PC-9 (cell line): ENCODE measurements around the gene NR5A1. TPM values are rescaled to one million over a fixed set of nuclear protein-coding genes. Genes with fewer than 3 reads are reported as not detected.

Experiments used
- BruUV-seq: library from RNA; stranded (reverse); fragments of 400-500 nt; replicated peaks from 2 replicates; lab custom pipeline; 2021; lab: Mats Ljungman, UMichigan
- CTCF ChIA-PET: fragments of 300-600 bp; sonication (Branson Sonifier 250); formaldehyde crosslinking; loops from one replicate; lab custom pipeline; 2022; ENCODE audit warnings: antibody characterized with exemption; lab: Charles Lee
- POLR2A ChIA-PET: fragments of 300-600 bp; sonication (Branson Sonifier 250); formaldehyde crosslinking; loops from one replicate; lab custom pipeline; 2022; ENCODE audit warnings: antibody characterized with exemption; ENCODE audit not compliant: unreplicated experiment; lab: Charles Lee
- DNase-seq, 2 experiments: peaks; one replicate each; pipeline versions ENCODE4 v3.0.0 to v3.0.0-alpha.2; 2015 to 2022; ENCODE audit warnings: mixed read lengths in 1 of 2
- H2AFZ ChIP-seq: fragments of 200-600 bp; sonication (generic); 2 replicates; pipeline ENCODE4 v1.8.1; 2017; ENCODE audit warnings: antibody characterized with exemption
- H3F3A ChIP-seq: fragments of 200-600 bp; sonication (generic); 2 replicates; pipeline ENCODE4 v1.8.1; 2017; ENCODE audit warnings: antibody characterized with exemption, mild to moderate bottlenecking, low read depth; ENCODE audit not compliant: insufficient read depth
- H3K27ac ChIP-seq: fragments of 200-600 bp; sonication (generic); 2 replicates; pipeline ENCODE4 v1.6.1; 2016; ENCODE audit warnings: mixed run types
- H3K27me3 ChIP-seq: fragments of 200-600 bp; sonication (generic); 2 replicates; pipeline ENCODE4 v1.6.1; 2016; ENCODE audit warnings: low read depth, mixed run types; ENCODE audit not compliant: insufficient read depth
- H3K36me3 ChIP-seq: fragments of 200-600 bp; sonication (generic); 2 replicates; pipeline ENCODE4 v1.6.1; 2016; ENCODE audit warnings: low read depth, mixed run types
- H3K4me1 ChIP-seq: fragments of 200-600 bp; sonication (generic); replicated peaks from 2 replicates; pipeline ENCODE4 v1.6.1; 2016; ENCODE audit warnings: mixed run types; ENCODE audit not compliant: insufficient read depth
- H3K4me2 ChIP-seq: fragments of 200-600 bp; sonication (generic); 2 replicates; pipeline ENCODE4 v1.6.1; 2017; ENCODE audit warnings: mixed run types
- H3K4me3 ChIP-seq: fragments of 200-600 bp; sonication (generic); 2 replicates; pipeline ENCODE4 v1.6.1; 2016; ENCODE audit warnings: mixed run types
- H3K79me2 ChIP-seq: fragments of 200-600 bp; sonication (generic); 2 replicates; pipeline ENCODE4 v1.6.1; 2017; ENCODE audit warnings: low read depth, mixed run types
- H3K9me2 ChIP-seq: fragments of 200-600 bp; sonication (generic); 2 replicates; pipeline ENCODE4 v1.8.1; 2017; ENCODE audit warnings: mild to moderate bottlenecking; ENCODE audit not compliant: insufficient read depth
- H3K9me3 ChIP-seq: fragments of 200-600 bp; sonication (generic); 2 replicates; pipeline ENCODE4 v1.8.1; 2016; ENCODE audit warnings: low read depth; ENCODE audit not compliant: insufficient read depth
- H4K20me1 ChIP-seq: fragments of 200-600 bp; sonication (generic); 2 replicates; pipeline ENCODE4 v1.8.1; 2017; ENCODE audit not compliant: insufficient read depth
- EZH2 ChIP-seq: fragments of 200-600 bp; sonication (generic); IDR thresholded peaks from 2 replicates; pipeline ENCODE4 v1.8.0; 2017; ENCODE audit warnings: antibody characterized with exemption, low read depth
- intact Hi-C: fragments of 100-400 bp; cut with micrococcal nuclease; formaldehyde crosslinking; loops from one replicate; pipeline ENCODE4 v1.10.0; 2022; ENCODE audit not compliant: unreplicated experiment
- total RNA-seq: library from RNA; stranded (reverse); gene quantifications from 2 replicates; pipeline ENCODE4 v1.2.3, GENCODE V29; 2021
- TF ChIP-seq, protein P1 (sequence below): fragments of 200-600 bp; sonication (generic); conservative IDR thresholded peaks from 2 replicates; pipeline ENCODE4 v1.6.1; 2017; ENCODE audit warnings: mixed run types, antibody characterized with exemption, mild to moderate bottlenecking, moderate library complexity

The NR5A1 gene
- total RNA-seq, 1 experiment from 2014 or later: 0.15 TPM

DNA sequence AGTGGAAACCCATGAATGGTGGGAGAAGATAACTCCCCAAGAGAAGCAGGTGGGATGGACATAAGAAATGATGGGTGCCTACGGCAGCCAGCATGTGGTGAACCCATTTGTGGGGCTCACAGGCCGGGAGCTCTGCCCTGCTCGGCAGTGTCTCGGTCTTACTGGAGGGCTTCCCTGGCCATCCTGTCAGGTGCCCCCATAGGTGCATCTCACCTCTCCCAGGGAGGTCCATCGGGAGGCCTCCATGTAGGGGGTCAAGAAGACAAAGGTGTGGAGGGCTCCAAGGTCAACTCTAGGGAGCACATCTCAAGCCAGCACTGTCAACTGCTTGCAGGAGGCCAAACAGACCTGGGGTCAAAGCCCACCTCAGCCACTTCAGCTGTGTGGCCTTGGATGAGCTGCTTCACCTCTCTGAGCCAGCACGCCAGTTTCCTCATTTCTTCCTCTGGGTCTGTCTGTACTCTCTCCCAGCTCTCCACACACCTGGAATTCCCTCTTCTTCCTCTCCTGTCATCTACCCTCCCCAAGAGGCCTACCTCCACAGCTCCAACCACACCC is 67.4 kb downstream of the NR5A1 start:
- POLR2A ChIA-PET: interaction anchor here (0.6 kb wide), 1 partner anchor 198 kb away, joined by 3 read pairs; no protein-coding TSS in a partner anchor
- BruUV-seq: no TSS peak
- intact Hi-C loops: no loop called here

DNA sequence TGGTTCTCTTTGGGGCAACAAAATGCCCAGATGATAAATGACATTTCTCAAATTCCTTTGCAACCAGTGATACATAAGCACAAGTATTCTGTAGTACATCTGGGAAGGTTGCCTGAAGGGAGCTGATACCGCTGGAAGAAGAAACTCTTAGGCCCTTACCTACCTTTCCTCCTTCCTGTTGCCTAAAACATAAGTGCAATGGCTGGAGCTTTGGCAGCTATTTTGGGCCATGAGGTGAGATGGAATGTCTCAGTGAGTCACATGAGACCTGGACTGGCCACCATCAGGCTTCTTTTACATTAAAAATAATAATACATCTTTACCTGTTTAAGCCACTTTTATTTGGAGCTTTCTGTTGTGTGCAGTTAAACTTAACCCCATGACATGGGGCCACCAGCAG is 68.1 kb downstream of the NR5A1 start:
- intact Hi-C loops: no loop called here

More for the DNA sequence above, 67.4 kb downstream of the NR5A1 start:
- Histone ChIP-seq H3K4me1 (no peaks in the 10 kb centered on the region), H3K36me3 (no peaks in the 10 kb centered on the region), H3K9me2 (no peaks in the 10 kb centered on the region), H3K27me3 (no peaks in the 10 kb centered on the region), H3F3A (no peaks in the 10 kb centered on the region), H2AFZ (no peak overlapping the region), H3K27ac (no peak overlapping the region), H3K4me2 (no peak overlapping the region), H3K4me3 (no peak overlapping the region), H3K79me2 (no peaks in the 10 kb centered on the region), H4K20me1 (no peaks in the 10 kb centered on the region), H3K9me3 (no peaks in the 10 kb centered on the region)
- CTCF ChIA-PET: no interaction called here
- no peak for DNase-seq
- TF ChIP-seq EZH2: no peak
- TF ChIP-seq, protein P1, sequence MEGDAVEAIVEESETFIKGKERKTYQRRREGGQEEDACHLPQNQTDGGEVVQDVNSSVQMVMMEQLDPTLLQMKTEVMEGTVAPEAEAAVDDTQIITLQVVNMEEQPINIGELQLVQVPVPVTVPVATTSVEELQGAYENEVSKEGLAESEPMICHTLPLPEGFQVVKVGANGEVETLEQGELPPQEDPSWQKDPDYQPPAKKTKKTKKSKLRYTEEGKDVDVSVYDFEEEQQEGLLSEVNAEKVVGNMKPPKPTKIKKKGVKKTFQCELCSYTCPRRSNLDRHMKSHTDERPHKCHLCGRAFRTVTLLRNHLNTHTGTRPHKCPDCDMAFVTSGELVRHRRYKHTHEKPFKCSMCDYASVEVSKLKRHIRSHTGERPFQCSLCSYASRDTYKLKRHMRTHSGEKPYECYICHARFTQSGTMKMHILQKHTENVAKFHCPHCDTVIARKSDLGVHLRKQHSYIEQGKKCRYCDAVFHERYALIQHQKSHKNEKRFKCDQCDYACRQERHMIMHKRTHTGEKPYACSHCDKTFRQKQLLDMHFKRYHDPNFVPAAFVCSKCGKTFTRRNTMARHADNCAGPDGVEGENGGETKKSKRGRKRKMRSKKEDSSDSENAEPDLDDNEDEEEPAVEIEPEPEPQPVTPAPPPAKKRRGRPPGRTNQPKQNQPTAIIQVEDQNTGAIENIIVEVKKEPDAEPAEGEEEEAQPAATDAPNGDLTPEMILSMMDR: no peak

DNA sequence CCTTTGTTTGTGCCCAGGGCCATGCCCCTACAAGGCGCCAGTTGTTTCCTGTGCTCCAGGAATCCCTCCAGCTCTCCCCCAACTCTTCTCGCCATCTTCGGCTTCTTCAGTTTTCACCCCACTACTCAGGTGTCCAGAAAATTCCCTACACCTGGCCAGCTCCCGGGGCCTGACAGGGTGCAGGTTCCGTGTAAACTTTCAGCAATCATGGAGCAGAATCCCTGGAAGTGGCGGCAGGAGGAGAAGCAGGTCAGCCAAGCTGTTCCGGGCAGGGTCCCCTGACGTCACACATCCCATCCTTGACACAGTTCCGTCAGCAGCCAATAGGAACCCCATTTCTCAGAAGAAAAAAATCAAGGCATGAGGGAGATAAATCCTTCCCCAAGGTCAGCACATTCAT is 69.1 kb downstream of the NR5A1 start:
- H3K9me2 ChIP-seq: no peaks in the 10 kb centered on the region
- H3K79me2 ChIP-seq: no peaks in the 10 kb centered on the region
- no peak overlapping the region for H3K4me3 ChIP-seq
- no peak overlapping the region for H3K4me2 ChIP-seq
- no peaks in the 10 kb centered on the region for H3K4me1 ChIP-seq
- no peak overlapping the region for H2AFZ ChIP-seq
- no peaks in the 10 kb centered on the region for H3K36me3 ChIP-seq
- intact Hi-C loops: no loop called here
- CTCF ChIA-PET: interaction anchor here (0.7 kb wide), 1 partner anchor 8 kb away, joined by 4 read pairs; no protein-coding TSS in a partner anchor
- H3F3A ChIP-seq: no peaks in the 10 kb centered on the region
- H4K20me1 ChIP-seq: no peaks in the 10 kb centered on the region
- no peaks in the 10 kb centered on the region for H3K9me3 ChIP-seq
- no TSS peak for BruUV-seq
- POLR2A ChIA-PET: no interaction called here
- H3K27me3 ChIP-seq: no peaks in the 10 kb centered on the region
- DNase-seq: no peak
- no peak for TF ChIP-seq EZH2
- TF ChIP-seq, protein P1: no peak
- no peak overlapping the region for H3K27ac ChIP-seq

More for the DNA sequence above, 68.1 kb downstream of the NR5A1 start:
- Histone ChIP-seq H3K9me3 (no peaks in the 10 kb centered on the region), H3K27ac (no peak overlapping the region), H3K4me1 (no peaks in the 10 kb centered on the region), H3K27me3 (no peaks in the 10 kb centered on the region), H4K20me1 (no peaks in the 10 kb centered on the region), H3K36me3 (no peaks in the 10 kb centered on the region), H3K79me2 (no peaks in the 10 kb centered on the region), H3K9me2 (no peaks in the 10 kb centered on the region), H3K4me3 (no peak overlapping the region), H3K4me2 (no peak overlapping the region), H2AFZ (no peak overlapping the region), H3F3A (no peaks in the 10 kb centered on the region)
- ChIA-PET POLR2A (no interaction called here), CTCF (no interaction called here)
- no TSS peak for BruUV-seq
- no peak for DNase-seq
- TF ChIP-seq, protein P1: no peak
- TF ChIP-seq EZH2: no peak
